Right lobe of liver (tissue), 4 donors: ENCODE results near the gene MED28.

Experiments
- CTCF ChIP-seq, 4 donors: fragments of 200-600 bp in 3 of 4; fragments of 450-650 bp in 1 of 4; IDR thresholded peaks; one replicate each; pipeline versions ENCODE4 v1.5.1 to v1.8.0; 2016 to 2022; ENCODE audit warnings: antibody characterized with exemption in 4 of 4, mild to moderate bottlenecking in 2 of 4
- POLR2A ChIP-seq: fragments of 450-650 bp; IDR thresholded peaks from one replicate; pipeline ENCODE4 v1.6.1; 2017; ENCODE audit warnings: antibody characterized with exemption, mild to moderate bottlenecking
- donor health status: DM: no; HTN: no; CAD: no.
- donor health status: DM: no; HTN: no; CAD: no.
- donor health status: DM: no; HTN: yes; CAD: no.

DNA sequence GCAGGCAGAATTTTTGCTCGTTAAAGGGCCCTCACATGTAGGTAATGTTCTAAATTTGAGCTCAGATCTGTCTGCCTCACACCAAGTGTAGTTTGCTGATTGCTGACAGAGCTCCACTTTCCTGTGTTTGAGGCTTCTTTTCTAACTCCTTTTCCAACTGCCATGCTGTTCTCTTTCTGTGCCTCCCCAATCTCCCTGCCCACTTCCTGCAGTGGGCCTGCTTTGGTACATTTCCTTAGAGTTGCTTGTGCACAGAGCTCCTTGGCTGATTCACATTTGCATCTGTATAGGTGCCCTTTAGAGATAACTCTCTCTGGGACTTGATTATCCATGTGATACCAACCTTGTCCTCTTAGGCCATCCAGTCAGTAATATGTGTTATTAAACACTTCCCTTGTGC lies 4.5 kb downstream of the MED28 start:
- no peak for TF ChIP-seq CTCF (IDR thresholded peaks at IDR 0.05)
- TF ChIP-seq POLR2A, result no peak
